Measurements from ENCODE around the gene CMTM1. TPM values are rescaled to one million over a fixed set of nuclear protein-coding genes. Genes with fewer than 3 reads are reported as not detected.

Gene CMTM1
- total RNA-seq, 1 experiment from 2014 or later, result 2.6 TPM

- H3K4me3 Mint-ChIP-seq, result no peak overlapping the region
- DNase-seq, result no peak
Measured at GRCh38 chr16:66591018-66591417, 24.8 kb downstream of the CMTM1 start.

More at GRCh38 chr16:66591018-66591417, 24.8 kb downstream of the CMTM1 start:
- H3K79me1 ChIP-seq (ENCODE audit: insufficient read depth, low read depth, low read length, poor library complexity, severe bottlenecking), result no peaks in the 10 kb centered on the region
- no peak overlapping the region for H3K56ac ChIP-seq (ENCODE audit: insufficient read length, low read depth, low read length)
- H3K9ac ChIP-seq (ENCODE audit: extremely low read depth, insufficient read length, low read length), result no peak overlapping the region
- H3K27me3 ChIP-seq (ENCODE audit: insufficient read depth, low read length), result no peaks in the 10 kb centered on the region
- H2AK5ac ChIP-seq (ENCODE audit: insufficient read length, low read length), result no peak overlapping the region
- H3K79me2 ChIP-seq (ENCODE audit: insufficient read depth, low read length), result no peaks in the 10 kb centered on the region
- no peak overlapping the region for H4K91ac ChIP-seq (ENCODE audit: insufficient read length, low read depth, low read length)
- H4K8ac ChIP-seq (replicated peaks; ENCODE audit: insufficient read length, low read depth, low read length), result no peak overlapping the region
- no peak overlapping the region for H3T11ph ChIP-seq (ENCODE audit: low read length)
- H3K23ac ChIP-seq (ENCODE audit: insufficient read length, low read depth, low read length), result no peak overlapping the region
- Mint-ChIP-seq H3K4me1 (peaks cover 9 to 16% of the 10 kb centered on the region in 2 experiments), H3K36me3 (ENCODE audit: insufficient read depth in 1 of 3, low read depth in 3 of 3) (no peaks in the 10 kb centered on the region), H3K9me3 (no peaks in the 10 kb centered on the region), H3K27ac (no peak overlapping the region), H3K27me3 (ENCODE audit: low read depth) (no peaks in the 10 kb centered on the region; the same call in 1 of the 2 replicates)
- H2BK20ac ChIP-seq (ENCODE audit: low read depth, low read length, poor library complexity, severe bottlenecking), result no peak overlapping the region
- H3K18ac ChIP-seq (ENCODE audit: insufficient read length, low read depth, low read length), result no peak overlapping the region
- no peak overlapping the region for H2BK12ac ChIP-seq (ENCODE audit: insufficient read length, low read depth, low read length)
- no peak overlapping the region for H2BK15ac ChIP-seq (ENCODE audit: low read depth, low read length)
- no peak overlapping the region for H3K14ac ChIP-seq (ENCODE audit: insufficient read depth, low read length)
- TF ChIP-seq, protein P1, sequence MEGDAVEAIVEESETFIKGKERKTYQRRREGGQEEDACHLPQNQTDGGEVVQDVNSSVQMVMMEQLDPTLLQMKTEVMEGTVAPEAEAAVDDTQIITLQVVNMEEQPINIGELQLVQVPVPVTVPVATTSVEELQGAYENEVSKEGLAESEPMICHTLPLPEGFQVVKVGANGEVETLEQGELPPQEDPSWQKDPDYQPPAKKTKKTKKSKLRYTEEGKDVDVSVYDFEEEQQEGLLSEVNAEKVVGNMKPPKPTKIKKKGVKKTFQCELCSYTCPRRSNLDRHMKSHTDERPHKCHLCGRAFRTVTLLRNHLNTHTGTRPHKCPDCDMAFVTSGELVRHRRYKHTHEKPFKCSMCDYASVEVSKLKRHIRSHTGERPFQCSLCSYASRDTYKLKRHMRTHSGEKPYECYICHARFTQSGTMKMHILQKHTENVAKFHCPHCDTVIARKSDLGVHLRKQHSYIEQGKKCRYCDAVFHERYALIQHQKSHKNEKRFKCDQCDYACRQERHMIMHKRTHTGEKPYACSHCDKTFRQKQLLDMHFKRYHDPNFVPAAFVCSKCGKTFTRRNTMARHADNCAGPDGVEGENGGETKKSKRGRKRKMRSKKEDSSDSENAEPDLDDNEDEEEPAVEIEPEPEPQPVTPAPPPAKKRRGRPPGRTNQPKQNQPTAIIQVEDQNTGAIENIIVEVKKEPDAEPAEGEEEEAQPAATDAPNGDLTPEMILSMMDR (conservative IDR thresholded peaks at IDR 0.05), result no peak
- no peaks in the 10 kb centered on the region for H3K4me1 ChIP-seq (ENCODE audit: insufficient read depth, low read length)
- WGBS (ENCODE audit: extremely low coverage, insufficient read length, low lambda C conversion rate), result no CpG with 5 or more reads among the region's 4 CpGs
- H3K4me2 ChIP-seq (ENCODE audit: insufficient read depth, insufficient read length, low read length), result no peak overlapping the region
- H4K5ac ChIP-seq (ENCODE audit: insufficient read length, low read depth, low read length), result no peak overlapping the region
- H2AFZ ChIP-seq (ENCODE audit: low read length), result no peak overlapping the region
- no peak overlapping the region for H2BK5ac ChIP-seq (ENCODE audit: insufficient read length, low read length)
- no peaks in the 10 kb centered on the region for H3K9me3 ChIP-seq (ENCODE audit: control insufficient read depth, low read depth, low read length)
- H4K20me1 ChIP-seq (ENCODE audit: control insufficient read depth, insufficient read depth, insufficient read length), result no peaks in the 10 kb centered on the region
- H3K23me2 ChIP-seq (ENCODE audit: insufficient read length, low read depth, low read length, poor library complexity, severe bottlenecking), result no peaks in the 10 kb centered on the region
- H3K27ac ChIP-seq (ENCODE audit: insufficient read length, low read depth, low read length), result no peak overlapping the region
- H3K4ac ChIP-seq (ENCODE audit: low read depth, low read length), result no peak overlapping the region
- H2BK120ac ChIP-seq (ENCODE audit: low read depth, low read length, poor library complexity, severe bottlenecking), result no peak overlapping the region

Data from H9 (cell line).